22Rv1 (cell line): ENCODE measurements around the gene GPR35.

Source experiments
- H3K27ac ChIP-seq: fragments of 450-650 bp; 2 replicates; pipeline ENCODE4 v1.5.1; 2017
- CTCF ChIP-seq: fragments of 450-650 bp; IDR thresholded peaks from 2 replicates; pipeline ENCODE4 v1.5.1; 2017; ENCODE audit warnings: mild to moderate bottlenecking
- ZFX ChIP-seq: fragments of 450-650 bp; IDR thresholded peaks from 2 replicates; pipeline ENCODE4 v1.6.1; 2017; ENCODE audit warnings: antibody characterized with exemption, borderline replicate concordance

GPR35 gene

GRCh38 chr2:240626531-240627300, 1.4 kb downstream of the GPR35 start:
- TF ChIP-seq ZFX (no peak), CTCF (no peak)
- H3K27ac ChIP-seq: no peak overlapping the region

- H3K27ac ChIP-seq: no peak overlapping the region
- TF ChIP-seq ZFX: no peak
- TF ChIP-seq CTCF: no peak
Measured at GRCh38 chr2:240627736-240628506, 2.6 kb downstream of the GPR35 start.

- no peak overlapping the region for H3K27ac ChIP-seq
- TF ChIP-seq CTCF (no peak), ZFX (no peak)
Measured at GRCh38 chr2:240628507-240628807, 3.2 kb downstream of the GPR35 start.

- no peak overlapping the region for H3K27ac ChIP-seq
- TF ChIP-seq CTCF: no peak
Measured at GRCh38 chr2:240628808-240629618, 3.7 kb downstream of the GPR35 start.

GRCh38 chr2:240629619-240629967, 4.3 kb downstream of the GPR35 start:
- H3K27ac ChIP-seq: no peak overlapping the region
- no peak for TF ChIP-seq ZFX
- no peak for TF ChIP-seq CTCF

- TF ChIP-seq CTCF: no peak
- TF ChIP-seq ZFX: no peak
- no peak overlapping the region for H3K27ac ChIP-seq
Measured at GRCh38 chr2:240629968-240630770, 4.9 kb downstream of the GPR35 start.
